Measurements from ENCODE around the gene POLR1B.

Gene POLR1B

DNA sequence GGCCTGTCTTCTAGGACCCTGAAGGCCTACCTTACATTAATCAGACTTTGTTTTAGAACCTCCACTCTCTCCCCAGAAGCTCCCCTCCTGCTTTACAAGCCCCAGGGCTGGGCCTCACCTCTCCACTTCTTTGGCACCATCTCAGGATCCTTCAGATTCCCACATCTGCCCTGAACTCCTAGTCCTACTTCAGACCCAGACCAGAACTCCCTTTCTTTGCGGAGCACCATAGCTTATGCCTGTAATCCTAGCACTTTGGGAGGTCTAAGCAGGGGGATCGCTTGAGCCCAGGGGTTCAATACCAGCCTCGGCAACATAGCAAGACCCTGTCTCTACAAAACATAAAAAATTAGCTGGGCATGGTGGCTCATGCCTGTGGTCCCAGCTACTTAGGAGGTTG lies 43.1 kb downstream of the POLR1B start:
- in situ Hi-C loops (cut with HindIII; ENCODE audit: low sequenced_read_pairs) = no loop called here
- TF ChIP-seq, protein P1, sequence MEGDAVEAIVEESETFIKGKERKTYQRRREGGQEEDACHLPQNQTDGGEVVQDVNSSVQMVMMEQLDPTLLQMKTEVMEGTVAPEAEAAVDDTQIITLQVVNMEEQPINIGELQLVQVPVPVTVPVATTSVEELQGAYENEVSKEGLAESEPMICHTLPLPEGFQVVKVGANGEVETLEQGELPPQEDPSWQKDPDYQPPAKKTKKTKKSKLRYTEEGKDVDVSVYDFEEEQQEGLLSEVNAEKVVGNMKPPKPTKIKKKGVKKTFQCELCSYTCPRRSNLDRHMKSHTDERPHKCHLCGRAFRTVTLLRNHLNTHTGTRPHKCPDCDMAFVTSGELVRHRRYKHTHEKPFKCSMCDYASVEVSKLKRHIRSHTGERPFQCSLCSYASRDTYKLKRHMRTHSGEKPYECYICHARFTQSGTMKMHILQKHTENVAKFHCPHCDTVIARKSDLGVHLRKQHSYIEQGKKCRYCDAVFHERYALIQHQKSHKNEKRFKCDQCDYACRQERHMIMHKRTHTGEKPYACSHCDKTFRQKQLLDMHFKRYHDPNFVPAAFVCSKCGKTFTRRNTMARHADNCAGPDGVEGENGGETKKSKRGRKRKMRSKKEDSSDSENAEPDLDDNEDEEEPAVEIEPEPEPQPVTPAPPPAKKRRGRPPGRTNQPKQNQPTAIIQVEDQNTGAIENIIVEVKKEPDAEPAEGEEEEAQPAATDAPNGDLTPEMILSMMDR (IDR thresholded peaks at IDR 0.05; ENCODE audit: low read depth, low read length) = no peak
- no peak for DNase-seq (ENCODE audit: low read depth, low spot score)
- H3K4me3 ChIP-seq (ENCODE audit: low read depth, low read length) = no peak overlapping the region

DNA sequence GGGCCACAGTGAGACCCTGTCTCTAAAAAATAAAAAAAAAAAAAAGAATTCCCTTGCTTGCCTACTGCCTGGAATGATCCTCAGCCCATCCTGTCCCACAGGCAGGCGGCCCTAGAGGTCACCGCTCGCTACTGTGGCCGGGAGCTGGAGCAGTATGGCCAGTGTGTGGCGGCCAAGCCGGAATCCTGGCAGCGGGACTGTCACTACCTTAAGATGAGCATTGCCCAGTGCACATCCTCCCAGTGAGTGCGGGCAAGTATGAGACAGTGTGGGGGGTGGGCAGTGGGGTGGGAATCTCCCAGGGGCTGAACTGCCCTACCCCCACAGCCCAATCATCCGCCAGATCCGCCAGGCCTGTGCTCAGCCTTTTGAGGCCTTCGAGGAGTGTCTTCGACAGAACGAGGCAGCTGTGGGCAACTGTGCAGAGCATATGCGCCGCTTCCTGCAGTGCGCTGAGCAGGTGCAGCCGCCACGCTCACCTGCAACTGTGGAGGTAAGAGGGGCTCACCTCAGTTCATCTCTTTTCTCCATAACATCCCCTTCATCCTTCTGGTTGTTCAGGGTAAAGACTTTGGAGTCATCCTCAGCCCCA lies 43.7 kb downstream of the POLR1B start:
- no peak overlapping the region for H3K4me3 ChIP-seq (ENCODE audit: low read depth, low read length)
- DNase-seq (ENCODE audit: low read depth, low spot score) = no peak
- in situ Hi-C loops (cut with HindIII; ENCODE audit: low sequenced_read_pairs) = no loop called here
- TF ChIP-seq, protein P1 (IDR thresholded peaks at IDR 0.05; ENCODE audit: low read depth, low read length) = no peak

DNA sequence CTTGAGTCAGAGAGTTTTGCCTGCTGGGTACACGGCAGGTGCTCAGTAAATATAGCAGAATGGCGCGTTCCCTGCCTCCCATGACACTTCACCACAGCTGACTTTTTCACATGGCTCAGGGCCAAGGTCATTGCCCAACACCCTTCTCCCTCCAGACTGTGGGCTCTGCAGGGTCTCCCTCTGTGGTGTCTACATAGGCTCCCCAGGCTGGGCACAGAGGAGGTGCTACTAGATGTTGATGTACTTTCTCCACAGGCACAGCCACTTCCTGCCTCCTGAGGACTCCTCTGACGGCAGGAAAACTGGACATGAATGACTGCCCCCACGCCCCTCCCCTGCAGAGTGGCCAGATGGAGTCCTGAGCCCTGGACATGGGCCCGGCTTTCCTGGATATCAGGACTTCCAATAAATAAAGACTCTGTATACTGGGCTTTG lies 46.4 kb downstream of the POLR1B start:
- in situ Hi-C loops (cut with HindIII; ENCODE audit: low sequenced_read_pairs) = no loop called here
- no peak overlapping the region for H3K4me3 ChIP-seq (ENCODE audit: low read depth, low read length)
- TF ChIP-seq, protein P1 (IDR thresholded peaks at IDR 0.05; ENCODE audit: low read depth, low read length) = no peak
- peak; percentile 56 for DNase-seq (ENCODE audit: low read depth, low spot score)

DNA sequence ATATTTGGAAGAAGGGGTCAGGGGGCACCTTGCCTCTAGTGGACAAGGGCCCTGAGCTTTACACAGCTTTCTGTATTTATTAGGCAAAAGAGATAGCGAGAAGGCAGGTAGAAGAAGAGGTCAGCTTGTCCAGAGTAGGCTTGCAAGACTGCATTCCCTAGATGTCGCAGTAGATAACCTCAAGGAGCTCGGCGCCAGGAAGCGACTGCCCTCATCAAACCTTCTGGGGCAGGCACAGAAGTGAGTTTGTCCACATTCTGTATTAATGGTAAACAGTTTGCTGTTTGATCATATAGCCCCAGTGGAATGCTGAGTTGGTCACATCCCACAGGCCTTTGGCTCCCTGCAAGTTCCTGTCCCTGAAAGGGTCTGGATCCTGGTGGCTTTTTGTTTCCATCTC lies 49.1 kb downstream of the POLR1B start:
- H3K4me3 ChIP-seq (ENCODE audit: low read depth, low read length) = no peak overlapping the region
- no peak for DNase-seq (ENCODE audit: low read depth, low spot score)
- in situ Hi-C loops (cut with HindIII; ENCODE audit: low sequenced_read_pairs) = no loop called here
- TF ChIP-seq, protein P1 (IDR thresholded peaks at IDR 0.05; ENCODE audit: low read depth, low read length) = no peak

DNA sequence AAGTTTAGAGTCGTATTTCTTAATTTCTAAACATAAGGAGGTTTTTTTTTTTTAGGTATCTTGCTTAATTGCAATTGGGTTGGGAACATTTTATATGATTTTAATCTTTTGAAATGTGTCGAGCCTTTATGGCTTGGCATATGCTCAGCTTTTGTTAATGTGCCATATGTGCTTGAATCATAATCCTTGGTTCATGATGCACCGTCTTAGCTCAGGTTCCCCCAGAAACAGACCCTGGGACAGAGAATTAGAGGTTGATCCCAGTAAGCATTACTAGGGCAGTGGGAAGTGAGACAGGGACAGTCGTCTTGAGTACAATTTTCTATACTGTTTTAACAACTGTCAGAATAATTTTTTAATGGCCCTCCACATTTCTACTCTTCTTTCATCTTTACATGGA lies 51.5 kb downstream of the POLR1B start:
- DNase-seq (ENCODE audit: low read depth, low spot score) = no peak
- TF ChIP-seq, protein P1 (IDR thresholded peaks at IDR 0.05; ENCODE audit: low read depth, low read length) = no peak
- in situ Hi-C loops (cut with HindIII; ENCODE audit: low sequenced_read_pairs) = no loop called here
- no peak overlapping the region for H3K4me3 ChIP-seq (ENCODE audit: low read depth, low read length)

DNA sequence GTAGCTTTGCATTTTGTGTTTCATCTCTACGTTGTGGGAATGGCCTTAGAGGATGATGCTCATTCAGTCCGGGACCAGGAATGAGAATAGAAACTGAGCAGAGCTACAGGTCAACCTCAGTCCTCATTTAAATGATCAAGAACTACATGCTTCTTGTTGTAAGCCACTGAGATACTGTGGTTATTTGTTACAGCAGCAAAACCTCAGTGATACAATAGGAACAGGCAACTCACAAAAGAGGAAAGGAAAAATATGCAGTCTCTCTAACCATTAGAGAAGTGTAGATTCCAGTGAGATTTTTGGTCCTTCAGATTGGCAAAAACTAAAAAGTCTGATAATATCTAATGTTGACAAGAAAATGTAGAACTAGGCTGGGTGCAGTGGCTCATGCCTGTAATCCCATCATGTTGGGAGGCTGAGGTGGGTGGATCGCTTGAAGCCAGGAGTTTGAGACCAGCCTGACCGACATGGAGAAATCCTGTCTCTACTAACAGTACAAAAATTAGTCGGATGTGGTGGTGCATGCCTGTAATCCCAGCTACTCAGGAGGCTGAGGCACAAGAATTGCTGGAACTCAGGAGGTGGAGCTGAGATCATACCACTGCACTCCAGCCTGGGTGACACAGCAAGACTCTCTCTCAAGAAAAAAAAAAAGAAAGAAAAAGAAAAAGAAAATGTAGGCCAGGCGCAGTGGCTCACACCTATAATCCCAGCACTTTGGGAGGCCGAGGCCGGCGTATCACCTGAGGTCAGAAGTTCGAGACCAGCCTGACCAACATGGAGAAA lies 55.5 kb downstream of the POLR1B start:
- in situ Hi-C loops (cut with HindIII; ENCODE audit: low sequenced_read_pairs) = no loop called here
- TF ChIP-seq, protein P1 (IDR thresholded peaks at IDR 0.05; ENCODE audit: low read depth, low read length) = no peak
- no peak for DNase-seq (ENCODE audit: low read depth, low spot score)
- no peak overlapping the region for H3K4me3 ChIP-seq (ENCODE audit: low read depth, low read length)

Measured in astrocyte of the spinal cord (primary cell).